GM23338 (cell line): ENCODE results near the gene MAP4K4. TPM values are rescaled to one million over a fixed set of nuclear protein-coding genes. Genes with fewer than 3 reads are reported as not detected.
A peak's percentile ranks its signal among the peaks of the same experiment; 100 is the strongest.

Source experiments
- ATAC-seq: fragments of 200-7000 bp; cut with Tn5 transposase; 3 replicates; pipeline ENCODE4 v1.9.1; 2020
- DNase-seq: peaks from one replicate; pipeline ENCODE4 v3.0.0-alpha.2; 2015; ENCODE audit warnings: low spot score
- H2AFZ ChIP-seq: fragments of 200-600 bp; sonication (generic); 2 replicates; pipeline ENCODE4 v1.8.0; 2016; ENCODE audit warnings: antibody characterized with exemption, mild to moderate bottlenecking, moderate library complexity
- H3F3A ChIP-seq: fragments of 200-600 bp; sonication (generic); replicated peaks from 2 replicates; pipeline ENCODE4 v1.8.0; 2017; ENCODE audit warnings: antibody characterized with exemption, mixed run types, low read depth
- H3K27ac ChIP-seq: fragments of 200-600 bp; sonication (generic); 2 replicates; pipeline ENCODE4 v1.6.1; 2016; ENCODE audit warnings: low read depth
- H3K27me3 ChIP-seq: fragments of 200-600 bp; sonication (generic); 2 replicates; pipeline ENCODE4 v1.8.0; 2016; ENCODE audit warnings: mild to moderate bottlenecking, mixed run types, moderate library complexity; ENCODE audit not compliant: insufficient read depth
- H3K36me3 ChIP-seq: fragments of 200-600 bp; sonication (generic); 2 replicates; pipeline ENCODE4 v1.8.0; 2016; ENCODE audit warnings: mild to moderate bottlenecking; ENCODE audit not compliant: insufficient read depth
- H3K4me1 ChIP-seq: fragments of 200-600 bp; sonication (generic); 2 replicates; pipeline ENCODE4 v1.8.0; 2016; ENCODE audit warnings: mild to moderate bottlenecking, moderate library complexity; ENCODE audit not compliant: insufficient read depth
- H3K4me2 ChIP-seq: fragments of 200-600 bp; sonication (generic); 2 replicates; pipeline ENCODE4 v1.7.1; 2017; ENCODE audit warnings: mixed run types
- H3K4me3 ChIP-seq: fragments of 200-600 bp; sonication (generic); 2 replicates; pipeline ENCODE4 v1.6.1; 2016; ENCODE audit warnings: mixed run types
- H3K79me2 ChIP-seq: fragments of 200-600 bp; sonication (generic); replicated peaks from 2 replicates; pipeline ENCODE4 v1.8.0; 2017; ENCODE audit warnings: mild to moderate bottlenecking; ENCODE audit not compliant: insufficient read depth
- H3K9me2 ChIP-seq: fragments of 200-600 bp; sonication (generic); 2 replicates; pipeline ENCODE4 v1.8.0; 2017; ENCODE audit not compliant: insufficient read depth
- H4K20me1 ChIP-seq: fragments of 200-600 bp; sonication (generic); replicated peaks from 2 replicates; pipeline ENCODE4 v1.8.0; 2017; ENCODE audit warnings: mild to moderate bottlenecking; ENCODE audit not compliant: insufficient read depth
- H3K27ac Mint-ChIP-seq: 2 replicates; pipeline ENCODE4 v1.8.0; 2020; ENCODE audit warnings: inconsistent platforms, mild to moderate bottlenecking, moderate library complexity, mixed read lengths
- H3K27me3 Mint-ChIP-seq: 3 replicates; pipeline ENCODE4 v1.8.0; 2022; ENCODE audit warnings: low read depth, mild to moderate bottlenecking, moderate library complexity, mixed read lengths, inconsistent platforms; ENCODE audit not compliant: insufficient read depth, poor library complexity
- H3K36me3 Mint-ChIP-seq: 3 replicates; pipeline ENCODE4 v1.8.0; 2021; ENCODE audit warnings: low read depth, mild to moderate bottlenecking, inconsistent platforms, moderate library complexity, mixed read lengths
- H3K4me1 Mint-ChIP-seq: 3 replicates; pipeline ENCODE4 v1.8.0; 2020; ENCODE audit warnings: mild to moderate bottlenecking, inconsistent platforms, mixed read lengths
- H3K4me3 Mint-ChIP-seq: 3 replicates; pipeline ENCODE4 v1.8.0; 2021; ENCODE audit warnings: moderate library complexity, mild to moderate bottlenecking, inconsistent platforms, mixed read lengths
- H3K9me3 Mint-ChIP-seq: 3 replicates; pipeline ENCODE4 v1.8.0; 2020; ENCODE audit warnings: moderate library complexity, mild to moderate bottlenecking, inconsistent platforms, mixed read lengths
- CREB1 ChIP-seq: fragments of 250-450 bp; sonication (Bioruptor Pico); IDR thresholded peaks from 2 replicates; pipeline ENCODE4 v1.5.0; 2020; ENCODE audit warnings: low read depth, mild to moderate bottlenecking, moderate library complexity
- CTCF ChIP-seq, 2 experiments: fragments of 200-600 bp in 1 of 2; sonication (generic) in 1 of 2; conservative IDR thresholded peaks; 2 replicates each; pipeline versions ENCODE4 v1.5.1 to v1.6.1; 2016 to 2017; ENCODE audit warnings: antibody characterized with exemption in 2 of 2, low read depth in 2 of 2, mild to moderate bottlenecking in 2 of 2, moderate library complexity in 1 of 2
- ETS1 ChIP-seq: IDR thresholded peaks from 2 replicates; pipeline ENCODE4 v1.6.1; 2016; ENCODE audit warnings: antibody characterized with exemption
- EZH2 ChIP-seq: fragments of 200-600 bp; sonication (generic); IDR thresholded peaks from one replicate; pipeline ENCODE4 v1.8.0; 2017; ENCODE audit warnings: antibody characterized with exemption, mild to moderate bottlenecking, low read depth; ENCODE audit not compliant: unreplicated experiment
- EZH2phosphoT487 ChIP-seq: fragments of 200-600 bp; sonication (generic); IDR thresholded peaks from one replicate; pipeline ENCODE4 v1.8.1; 2018; ENCODE audit warnings: antibody characterized with exemption; ENCODE audit not compliant: unreplicated experiment
- JUNB ChIP-seq: IDR thresholded peaks from one replicate; pipeline ENCODE4 v1.6.1; 2016; ENCODE audit warnings: antibody characterized with exemption; ENCODE audit not compliant: unreplicated experiment
- NANOG ChIP-seq: IDR thresholded peaks from 2 replicates; pipeline ENCODE4 v1.6.1; 2016; ENCODE audit warnings: antibody characterized with exemption, borderline replicate concordance
- POLR2AphosphoS5 ChIP-seq: IDR thresholded peaks from 2 replicates; pipeline ENCODE4 v1.6.1; 2016; ENCODE audit warnings: antibody characterized with exemption, low read depth
- STAT1 ChIP-seq: IDR thresholded peaks from one replicate; pipeline ENCODE4 v1.6.1; 2016; ENCODE audit warnings: antibody characterized with exemption; ENCODE audit not compliant: unreplicated experiment
- ZNF114 ChIP-seq: fragments of 250-450 bp; sonication (Bioruptor Pico); IDR thresholded peaks from 2 replicates; pipeline ENCODE4 v1.5.0; 2020; ENCODE audit warnings: mild to moderate bottlenecking, moderate library complexity
- ZNF331 ChIP-seq: fragments of 250-450 bp; sonication (Bioruptor Pico); IDR thresholded peaks from 2 replicates; pipeline ENCODE4 v1.5.0; 2020; ENCODE audit warnings: low read depth, mild to moderate bottlenecking, moderate library complexity
- polyA plus RNA-seq: library from polyadenylated mRNA; unstranded; fragments of >200 nt; fragmentation: Nextera tagmentation; extraction: Ambion mirVana; gene quantifications from 2 replicates; pipeline ENCODE4 v1.2.1, GENCODE V29; 2016
- total RNA-seq: library from RNA; depleted of rRNA; stranded (reverse); fragments of >200 nt; shearing (Covaris generic); gene quantifications from 2 replicates; pipeline ENCODE4 v1.2.3, GENCODE V29; 2014
- TF ChIP-seq, protein P1 (sequence below): fragments of 250-450 bp; sonication (Bioruptor Pico); IDR thresholded peaks from 2 replicates; pipeline ENCODE4 v1.5.0; 2020; ENCODE audit warnings: mild to moderate bottlenecking, moderate library complexity
- TF ChIP-seq, protein P2 (sequence below): IDR thresholded peaks from one replicate; pipeline ENCODE4 v1.6.1; 2018; ENCODE audit warnings: antibody characterized with exemption; ENCODE audit not compliant: unreplicated experiment

MAP4K4 gene
- total and polyA plus RNA-seq, 2 experiments from 2014 or later: 34.6 to 99.2 TPM

- Histone ChIP-seq H3K4me1 (peaks cover 35% of the 10 kb centered on the region), H2AFZ (no peak overlapping the region), H3K27ac (peak overlapping the region; percentile 26; the same call in 1 of the 2 replicates), H3K4me3 (no peak overlapping the region), H3K79me2 (peaks cover 100% of the 10 kb centered on the region), H3K36me3 (no peaks in the 10 kb centered on the region), H3K9me2 (no peaks in the 10 kb centered on the region), H3F3A (no peaks in the 10 kb centered on the region), H3K4me2 (no peak overlapping the region), H3K27me3 (no peaks in the 10 kb centered on the region), H4K20me1 (peaks cover 64% of the 10 kb centered on the region)
- H3K4me3 Mint-ChIP-seq: no peak overlapping the region
- TF ChIP-seq CREB1 (CRISPR knock-in tag): no peak
- no peak for TF ChIP-seq ZNF331
- TF ChIP-seq EZH2phosphoT487: no peak
- no peak for TF ChIP-seq ZNF114 (CRISPR knock-in tag)
- no peak for TF ChIP-seq EZH2
- no peak for TF ChIP-seq CTCF (conservative IDR thresholded peaks at IDR 0.05; ENCODE audit: low read depth in 2 of 2)
- TF ChIP-seq POLR2AphosphoS5: no peak
- no peak for TF ChIP-seq NANOG
- TF ChIP-seq ETS1: no peak
- TF ChIP-seq STAT1: no peak
- TF ChIP-seq, protein P1, sequence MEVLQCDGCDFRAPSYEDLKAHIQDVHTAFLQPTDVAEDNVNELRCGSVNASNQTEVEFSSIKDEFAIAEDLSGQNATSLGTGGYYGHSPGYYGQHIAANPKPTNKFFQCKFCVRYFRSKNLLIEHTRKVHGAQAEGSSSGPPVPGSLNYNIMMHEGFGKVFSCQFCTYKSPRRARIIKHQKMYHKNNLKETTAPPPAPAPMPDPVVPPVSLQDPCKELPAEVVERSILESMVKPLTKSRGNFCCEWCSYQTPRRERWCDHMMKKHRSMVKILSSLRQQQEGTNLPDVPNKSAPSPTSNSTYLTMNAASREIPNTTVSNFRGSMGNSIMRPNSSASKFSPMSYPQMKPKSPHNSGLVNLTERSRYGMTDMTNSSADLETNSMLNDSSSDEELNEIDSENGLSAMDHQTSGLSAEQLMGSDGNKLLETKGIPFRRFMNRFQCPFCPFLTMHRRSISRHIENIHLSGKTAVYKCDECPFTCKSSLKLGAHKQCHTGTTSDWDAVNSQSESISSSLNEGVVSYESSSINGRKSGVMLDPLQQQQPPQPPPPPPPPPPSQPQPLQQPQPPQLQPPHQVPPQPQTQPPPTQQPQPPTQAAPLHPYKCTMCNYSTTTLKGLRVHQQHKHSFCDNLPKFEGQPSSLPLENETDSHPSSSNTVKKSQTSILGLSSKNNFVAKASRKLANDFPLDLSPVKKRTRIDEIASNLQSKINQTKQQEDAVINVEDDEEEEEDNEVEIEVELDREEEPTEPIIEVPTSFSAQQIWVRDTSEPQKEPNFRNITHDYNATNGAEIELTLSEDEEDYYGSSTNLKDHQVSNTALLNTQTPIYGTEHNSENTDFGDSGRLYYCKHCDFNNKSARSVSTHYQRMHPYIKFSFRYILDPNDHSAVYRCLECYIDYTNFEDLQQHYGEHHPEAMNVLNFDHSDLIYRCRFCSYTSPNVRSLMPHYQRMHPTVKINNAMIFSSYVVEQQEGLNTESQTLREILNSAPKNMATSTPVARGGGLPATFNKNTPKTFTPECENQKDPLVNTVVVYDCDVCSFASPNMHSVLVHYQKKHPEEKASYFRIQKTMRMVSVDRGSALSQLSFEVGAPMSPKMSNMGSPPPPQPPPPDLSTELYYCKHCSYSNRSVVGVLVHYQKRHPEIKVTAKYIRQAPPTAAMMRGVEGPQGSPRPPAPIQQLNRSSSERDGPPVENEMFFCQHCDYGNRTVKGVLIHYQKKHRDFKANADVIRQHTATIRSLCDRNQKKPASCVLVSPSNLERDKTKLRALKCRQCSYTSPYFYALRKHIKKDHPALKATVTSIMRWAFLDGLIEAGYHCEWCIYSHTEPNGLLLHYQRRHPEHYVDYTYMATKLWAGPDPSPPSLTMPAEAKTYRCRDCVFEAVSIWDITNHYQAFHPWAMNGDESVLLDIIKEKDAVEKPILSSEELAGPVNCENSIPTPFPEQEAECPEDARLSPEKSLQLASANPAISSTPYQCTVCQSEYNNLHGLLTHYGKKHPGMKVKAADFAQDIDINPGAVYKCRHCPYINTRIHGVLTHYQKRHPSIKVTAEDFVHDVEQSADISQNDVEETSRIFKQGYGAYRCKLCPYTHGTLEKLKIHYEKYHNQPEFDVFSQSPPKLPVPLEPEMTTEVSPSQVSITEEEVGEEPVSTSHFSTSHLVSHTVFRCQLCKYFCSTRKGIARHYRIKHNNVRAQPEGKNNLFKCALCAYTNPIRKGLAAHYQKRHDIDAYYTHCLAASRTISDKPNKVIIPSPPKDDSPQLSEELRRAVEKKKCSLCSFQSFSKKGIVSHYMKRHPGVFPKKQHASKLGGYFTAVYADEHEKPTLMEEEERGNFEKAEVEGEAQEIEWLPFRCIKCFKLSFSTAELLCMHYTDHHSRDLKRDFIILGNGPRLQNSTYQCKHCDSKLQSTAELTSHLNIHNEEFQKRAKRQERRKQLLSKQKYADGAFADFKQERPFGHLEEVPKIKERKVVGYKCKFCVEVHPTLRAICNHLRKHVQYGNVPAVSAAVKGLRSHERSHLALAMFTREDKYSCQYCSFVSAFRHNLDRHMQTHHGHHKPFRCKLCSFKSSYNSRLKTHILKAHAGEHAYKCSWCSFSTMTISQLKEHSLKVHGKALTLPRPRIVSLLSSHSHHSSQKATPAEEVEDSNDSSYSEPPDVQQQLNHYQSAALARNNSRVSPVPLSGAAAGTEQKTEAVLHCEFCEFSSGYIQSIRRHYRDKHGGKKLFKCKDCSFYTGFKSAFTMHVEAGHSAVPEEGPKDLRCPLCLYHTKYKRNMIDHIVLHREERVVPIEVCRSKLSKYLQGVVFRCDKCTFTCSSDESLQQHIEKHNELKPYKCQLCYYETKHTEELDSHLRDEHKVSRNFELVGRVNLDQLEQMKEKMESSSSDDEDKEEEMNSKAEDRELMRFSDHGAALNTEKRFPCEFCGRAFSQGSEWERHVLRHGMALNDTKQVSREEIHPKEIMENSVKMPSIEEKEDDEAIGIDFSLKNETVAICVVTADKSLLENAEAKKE (CRISPR knock-in tag): no peak
- TF ChIP-seq, protein P2, sequence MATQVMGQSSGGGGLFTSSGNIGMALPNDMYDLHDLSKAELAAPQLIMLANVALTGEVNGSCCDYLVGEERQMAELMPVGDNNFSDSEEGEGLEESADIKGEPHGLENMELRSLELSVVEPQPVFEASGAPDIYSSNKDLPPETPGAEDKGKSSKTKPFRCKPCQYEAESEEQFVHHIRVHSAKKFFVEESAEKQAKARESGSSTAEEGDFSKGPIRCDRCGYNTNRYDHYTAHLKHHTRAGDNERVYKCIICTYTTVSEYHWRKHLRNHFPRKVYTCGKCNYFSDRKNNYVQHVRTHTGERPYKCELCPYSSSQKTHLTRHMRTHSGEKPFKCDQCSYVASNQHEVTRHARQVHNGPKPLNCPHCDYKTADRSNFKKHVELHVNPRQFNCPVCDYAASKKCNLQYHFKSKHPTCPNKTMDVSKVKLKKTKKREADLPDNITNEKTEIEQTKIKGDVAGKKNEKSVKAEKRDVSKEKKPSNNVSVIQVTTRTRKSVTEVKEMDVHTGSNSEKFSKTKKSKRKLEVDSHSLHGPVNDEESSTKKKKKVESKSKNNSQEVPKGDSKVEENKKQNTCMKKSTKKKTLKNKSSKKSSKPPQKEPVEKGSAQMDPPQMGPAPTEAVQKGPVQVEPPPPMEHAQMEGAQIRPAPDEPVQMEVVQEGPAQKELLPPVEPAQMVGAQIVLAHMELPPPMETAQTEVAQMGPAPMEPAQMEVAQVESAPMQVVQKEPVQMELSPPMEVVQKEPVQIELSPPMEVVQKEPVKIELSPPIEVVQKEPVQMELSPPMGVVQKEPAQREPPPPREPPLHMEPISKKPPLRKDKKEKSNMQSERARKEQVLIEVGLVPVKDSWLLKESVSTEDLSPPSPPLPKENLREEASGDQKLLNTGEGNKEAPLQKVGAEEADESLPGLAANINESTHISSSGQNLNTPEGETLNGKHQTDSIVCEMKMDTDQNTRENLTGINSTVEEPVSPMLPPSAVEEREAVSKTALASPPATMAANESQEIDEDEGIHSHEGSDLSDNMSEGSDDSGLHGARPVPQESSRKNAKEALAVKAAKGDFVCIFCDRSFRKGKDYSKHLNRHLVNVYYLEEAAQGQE: no peak
- no peak for TF ChIP-seq JUNB
- H3K9me3 Mint-ChIP-seq: no peaks in the 10 kb centered on the region
- H3K4me1 Mint-ChIP-seq: peaks cover 61% of the 10 kb centered on the region
- H3K36me3 Mint-ChIP-seq: no peaks in the 10 kb centered on the region; the same call in 2 of the 3 replicates
- peaks cover 6% of the 10 kb centered on the region for H3K27me3 Mint-ChIP-seq
- no peak overlapping the region; the same call in 1 of the 2 replicates for H3K27ac Mint-ChIP-seq
- DNase-seq: no peak
- ATAC-seq: peak; percentile 51
Measured at GRCh38 chr2:101733257-101733993, 35.9 kb downstream of the MAP4K4 start.
